WTC11 (cell line): Measurements from ENCODE around the gene PCDHGB4. TPM values are rescaled to one million over a fixed set of nuclear protein-coding genes. Genes with fewer than 3 reads are reported as not detected.

Source experiments
- ATAC-seq: fragments of 200-7000 bp; cut with Tn5 transposase; 2 replicates; pipeline ENCODE4 v1.10.0; 2021; ENCODE audit warnings: mild to moderate bottlenecking, moderate library complexity
- CTCF ChIA-PET: fragments of 300-600 bp; sonication (Branson Sonifier 250); formaldehyde crosslinking; loops from one replicate; lab custom pipeline; 2021; ENCODE audit warnings: antibody characterized with exemption; lab: Charles Lee
- POLR2A ChIA-PET: fragments of 350-600 bp; sonication (Branson Sonifier 250); formaldehyde crosslinking; loops from one replicate; lab custom pipeline; 2021; ENCODE audit warnings: antibody characterized with exemption; lab: Charles Lee
- DNase-seq: peaks from one replicate; pipeline ENCODE4 v3.0.0; 2021; ENCODE audit warnings: low spot score
- H3K27ac Mint-ChIP-seq: 2 replicates; pipeline ENCODE4 v1.8.0; 2021; ENCODE audit warnings: mixed read lengths
- H3K27me3 Mint-ChIP-seq: 2 replicates; pipeline ENCODE4 v1.8.0; 2021; ENCODE audit warnings: low read depth, mild to moderate bottlenecking, moderate library complexity, mixed read lengths
- H3K36me3 Mint-ChIP-seq: 2 replicates; pipeline ENCODE4 v1.8.0; 2021; ENCODE audit warnings: mixed read lengths
- H3K4me1 Mint-ChIP-seq: 2 replicates; pipeline ENCODE4 v1.8.0; 2022; ENCODE audit warnings: mixed read lengths
- H3K4me3 Mint-ChIP-seq: 2 replicates; pipeline ENCODE4 v1.8.0; 2021; ENCODE audit warnings: mild to moderate bottlenecking, moderate library complexity, mixed read lengths
- H3K9me3 Mint-ChIP-seq: 2 replicates; pipeline ENCODE4 v1.8.0; 2021; ENCODE audit warnings: mixed read lengths
- ATF6 ChIP-seq: sonication (generic); formaldehyde crosslinking; IDR thresholded peaks from 2 replicates; pipeline ENCODE4 v1.8.1; 2023; ENCODE audit warnings: mild to moderate bottlenecking, missing genetic modification reagents
- ESRRA ChIP-seq: sonication (generic); formaldehyde crosslinking; IDR thresholded peaks from 2 replicates; pipeline ENCODE4 v1.8.1; 2022; ENCODE audit warnings: mild to moderate bottlenecking, missing genetic modification reagents, borderline replicate concordance
- IRF2 ChIP-seq: sonication (generic); formaldehyde crosslinking; IDR thresholded peaks from 2 replicates; pipeline ENCODE4 v1.8.0; 2022; ENCODE audit warnings: low read depth, missing genetic modification reagents, borderline replicate concordance
- JAZF1 ChIP-seq: fragments of 250-450 bp; sonication (Bioruptor Pico); IDR thresholded peaks from 2 replicates; pipeline ENCODE4 v1.9.0; 2021; ENCODE audit warnings: moderate library complexity, mild to moderate bottlenecking, inconsistent platforms
- SMAD4 ChIP-seq: sonication (generic); formaldehyde crosslinking; IDR thresholded peaks from 2 replicates; pipeline ENCODE4 v1.8.0; 2022; ENCODE audit warnings: mild to moderate bottlenecking, missing genetic modification reagents
- SOX15 ChIP-seq: fragments of 250-450 bp; sonication (Bioruptor Pico); IDR thresholded peaks from 2 replicates; pipeline ENCODE4 v1.9.0; 2021; ENCODE audit warnings: mild to moderate bottlenecking
- USF2 ChIP-seq: sonication (generic); formaldehyde crosslinking; IDR thresholded peaks from 2 replicates; pipeline ENCODE4 v1.8.1; 2023; ENCODE audit warnings: mild to moderate bottlenecking, missing genetic modification reagents, moderate library complexity
- ZNF263 ChIP-seq: sonication (generic); formaldehyde crosslinking; IDR thresholded peaks from 2 replicates; pipeline ENCODE4 v1.8.1; 2022; ENCODE audit warnings: low read depth, mild to moderate bottlenecking, moderate library complexity, missing genetic modification reagents
- ZNF281 ChIP-seq: sonication (generic); formaldehyde crosslinking; IDR thresholded peaks from 2 replicates; pipeline ENCODE4 v1.8.0; 2023; ENCODE audit warnings: mild to moderate bottlenecking, missing genetic modification reagents
- ZNF532 ChIP-seq: fragments of 250-450 bp; sonication (Bioruptor Pico); IDR thresholded peaks from 2 replicates; pipeline ENCODE4 v1.9.0; 2021; ENCODE audit warnings: mild to moderate bottlenecking, borderline replicate concordance
- ZNF671 ChIP-seq: fragments of 250-450 bp; sonication (Bioruptor Pico); IDR thresholded peaks from 2 replicates; pipeline ENCODE4 v1.8.0; 2021; ENCODE audit warnings: mild to moderate bottlenecking
- total RNA-seq: library from RNA; stranded (reverse); gene quantifications from 3 replicates; pipeline ENCODE4 v1.2.3, GENCODE V29; 2021
- TF ChIP-seq, protein P1 (sequence below): sonication (generic); formaldehyde crosslinking; IDR thresholded peaks from 2 replicates; pipeline ENCODE4 v1.8.0; 2023; ENCODE audit warnings: missing genetic modification reagents
- TF ChIP-seq, protein P2 (sequence below): fragments of 200-600 bp; IDR thresholded peaks from 2 replicates; pipeline ENCODE4 v1.8.0; 2022; ENCODE audit warnings: antibody characterized with exemption
- TF ChIP-seq, protein P3 (sequence below): sonication (generic); formaldehyde crosslinking; IDR thresholded peaks from 2 replicates; pipeline ENCODE4 v1.8.0; 2022; ENCODE audit warnings: mild to moderate bottlenecking, missing genetic modification reagents

Gene PCDHGB4
- total RNA-seq, 1 experiment from 2014 or later, result 9.1 TPM

- TF ChIP-seq ZNF532 (CRISPR knock-in tag) (no peak), ZNF671 (CRISPR knock-in tag) (no peak), JAZF1 (no peak), ZNF263 (CRISPR knock-in tag) (no peak), ESRRA (CRISPR knock-in tag) (no peak), ZNF281 (CRISPR knock-in tag) (no peak), SMAD4 (no peak), IRF2 (CRISPR knock-in tag) (no peak)
- TF ChIP-seq, protein P1, sequence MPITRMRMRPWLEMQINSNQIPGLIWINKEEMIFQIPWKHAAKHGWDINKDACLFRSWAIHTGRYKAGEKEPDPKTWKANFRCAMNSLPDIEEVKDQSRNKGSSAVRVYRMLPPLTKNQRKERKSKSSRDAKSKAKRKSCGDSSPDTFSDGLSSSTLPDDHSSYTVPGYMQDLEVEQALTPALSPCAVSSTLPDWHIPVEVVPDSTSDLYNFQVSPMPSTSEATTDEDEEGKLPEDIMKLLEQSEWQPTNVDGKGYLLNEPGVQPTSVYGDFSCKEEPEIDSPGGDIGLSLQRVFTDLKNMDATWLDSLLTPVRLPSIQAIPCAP (CRISPR knock-in tag), result no peak
Measured at GRCh38 chr5:141342773-141343172, 44.7 kb upstream of the PCDHGB4 start (continued).

- peaks cover 54% of the 10 kb centered on the region for H3K36me3 Mint-ChIP-seq
- ChIA-PET CTCF (interaction anchor here (0.6 to 4.0 kb wide), 32 partner anchors 9 to 224 kb away, joined by 3 to 22 read pairs (median 4); partner anchors contain the start of genes PCDHB10, PCDHB11, PCDHB14 and PCDHB15), POLR2A (interaction anchor here (0.6 kb wide), 1 partner anchor 1023 kb away, joined by 3 read pairs; no protein-coding TSS in a partner anchor)
- H3K4me1 Mint-ChIP-seq, result peaks cover 2% of the 10 kb centered on the region; the same call in 1 of the 2 replicates
- TF ChIP-seq USF2 (no peak), SOX15 (CRISPR knock-in tag) (no peak), ATF6 (CRISPR knock-in tag) (no peak)
- TF ChIP-seq, protein P2, sequence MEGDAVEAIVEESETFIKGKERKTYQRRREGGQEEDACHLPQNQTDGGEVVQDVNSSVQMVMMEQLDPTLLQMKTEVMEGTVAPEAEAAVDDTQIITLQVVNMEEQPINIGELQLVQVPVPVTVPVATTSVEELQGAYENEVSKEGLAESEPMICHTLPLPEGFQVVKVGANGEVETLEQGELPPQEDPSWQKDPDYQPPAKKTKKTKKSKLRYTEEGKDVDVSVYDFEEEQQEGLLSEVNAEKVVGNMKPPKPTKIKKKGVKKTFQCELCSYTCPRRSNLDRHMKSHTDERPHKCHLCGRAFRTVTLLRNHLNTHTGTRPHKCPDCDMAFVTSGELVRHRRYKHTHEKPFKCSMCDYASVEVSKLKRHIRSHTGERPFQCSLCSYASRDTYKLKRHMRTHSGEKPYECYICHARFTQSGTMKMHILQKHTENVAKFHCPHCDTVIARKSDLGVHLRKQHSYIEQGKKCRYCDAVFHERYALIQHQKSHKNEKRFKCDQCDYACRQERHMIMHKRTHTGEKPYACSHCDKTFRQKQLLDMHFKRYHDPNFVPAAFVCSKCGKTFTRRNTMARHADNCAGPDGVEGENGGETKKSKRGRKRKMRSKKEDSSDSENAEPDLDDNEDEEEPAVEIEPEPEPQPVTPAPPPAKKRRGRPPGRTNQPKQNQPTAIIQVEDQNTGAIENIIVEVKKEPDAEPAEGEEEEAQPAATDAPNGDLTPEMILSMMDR, result peak; percentile 45; the same call in 1 of the 2 replicates
- TF ChIP-seq, protein P3, sequence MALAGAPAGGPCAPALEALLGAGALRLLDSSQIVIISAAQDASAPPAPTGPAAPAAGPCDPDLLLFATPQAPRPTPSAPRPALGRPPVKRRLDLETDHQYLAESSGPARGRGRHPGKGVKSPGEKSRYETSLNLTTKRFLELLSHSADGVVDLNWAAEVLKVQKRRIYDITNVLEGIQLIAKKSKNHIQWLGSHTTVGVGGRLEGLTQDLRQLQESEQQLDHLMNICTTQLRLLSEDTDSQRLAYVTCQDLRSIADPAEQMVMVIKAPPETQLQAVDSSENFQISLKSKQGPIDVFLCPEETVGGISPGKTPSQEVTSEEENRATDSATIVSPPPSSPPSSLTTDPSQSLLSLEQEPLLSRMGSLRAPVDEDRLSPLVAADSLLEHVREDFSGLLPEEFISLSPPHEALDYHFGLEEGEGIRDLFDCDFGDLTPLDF, result no peak
- H3K27ac Mint-ChIP-seq, result no peak within 1 kb of the TSS
- no peaks in the 10 kb centered on the region for H3K27me3 Mint-ChIP-seq
- DNase-seq, result no peak
- H3K4me3 Mint-ChIP-seq, result 0 out of 2 replicates have a peak within 1 kb of the TSS, but pooled peaks have one; percentile 22
- ATAC-seq, result peak; percentile 61
- peaks cover 62% of the 10 kb centered on the region for H3K9me3 Mint-ChIP-seq
Measured at GRCh38 chr5:141343242-141343952, 44.1 kb upstream of the PCDHGB4 start, which contains the start of gene PCDHGA3. Gene PCDHGA3 (plus strand): TSS chr5:141343829. CDS start chr5:141344034, 205 bp downstream.
